ENCODE results near the gene ZFPM1.

GRCh38 chr16:88502371-88502770 lies 49.3 kb downstream of the ZFPM1 start:
- TF ChIP-seq RXRA (IDR thresholded peaks at IDR 0.05), result no peak
- TF ChIP-seq, protein P1, sequence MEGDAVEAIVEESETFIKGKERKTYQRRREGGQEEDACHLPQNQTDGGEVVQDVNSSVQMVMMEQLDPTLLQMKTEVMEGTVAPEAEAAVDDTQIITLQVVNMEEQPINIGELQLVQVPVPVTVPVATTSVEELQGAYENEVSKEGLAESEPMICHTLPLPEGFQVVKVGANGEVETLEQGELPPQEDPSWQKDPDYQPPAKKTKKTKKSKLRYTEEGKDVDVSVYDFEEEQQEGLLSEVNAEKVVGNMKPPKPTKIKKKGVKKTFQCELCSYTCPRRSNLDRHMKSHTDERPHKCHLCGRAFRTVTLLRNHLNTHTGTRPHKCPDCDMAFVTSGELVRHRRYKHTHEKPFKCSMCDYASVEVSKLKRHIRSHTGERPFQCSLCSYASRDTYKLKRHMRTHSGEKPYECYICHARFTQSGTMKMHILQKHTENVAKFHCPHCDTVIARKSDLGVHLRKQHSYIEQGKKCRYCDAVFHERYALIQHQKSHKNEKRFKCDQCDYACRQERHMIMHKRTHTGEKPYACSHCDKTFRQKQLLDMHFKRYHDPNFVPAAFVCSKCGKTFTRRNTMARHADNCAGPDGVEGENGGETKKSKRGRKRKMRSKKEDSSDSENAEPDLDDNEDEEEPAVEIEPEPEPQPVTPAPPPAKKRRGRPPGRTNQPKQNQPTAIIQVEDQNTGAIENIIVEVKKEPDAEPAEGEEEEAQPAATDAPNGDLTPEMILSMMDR (IDR thresholded peaks at IDR 0.05; ENCODE audit: low read depth, low read length, missing input control), result no peak
- TF ChIP-seq SP1 (IDR thresholded peaks at IDR 0.05), result no peak
- TF ChIP-seq MAX (IDR thresholded peaks at IDR 0.05), result no peak
- TF ChIP-seq FOXA1 (IDR thresholded peaks at IDR 0.05), result no peak
- TF ChIP-seq ATF3 (IDR thresholded peaks at IDR 0.05), result no peak
- TF ChIP-seq TAF1 (conservative IDR thresholded peaks at IDR 0.05), result no peak
- no peak for TF ChIP-seq RAD21 (IDR thresholded peaks at IDR 0.05)
- TF ChIP-seq JUND (IDR thresholded peaks at IDR 0.05), result no peak
- TF ChIP-seq ZBTB33 (IDR thresholded peaks at IDR 0.05), result no peak

Data from liver (tissue), 3 donors.